GM06990 (cell line): ENCODE measurements around the gene CASTOR1.

Source experiments
- DNase-seq: peaks from one replicate; pipeline ENCODE4 v3.0.0-alpha.2; 2011; ENCODE audit not compliant: insufficient read length; ENCODE audit errors: extremely low read depth
- H3K27me3 ChIP-seq: replicated peaks from 2 replicates; pipeline ENCODE4 v1.6.0; 2011; ENCODE audit warnings: low read length; ENCODE audit not compliant: control insufficient read depth, insufficient read depth
- H3K36me3 ChIP-seq: 2 replicates; pipeline ENCODE4 v1.5.1; 2011; ENCODE audit warnings: low read length; ENCODE audit not compliant: control insufficient read depth, insufficient read depth
- H3K4me3 ChIP-seq: replicated peaks from 2 replicates; pipeline ENCODE4 v1.5.1; 2011; ENCODE audit warnings: low read depth, mild to moderate bottlenecking, control low read depth, low read length
- CTCF ChIP-seq: IDR thresholded peaks from 2 replicates; pipeline ENCODE4 v1.5.1; 2011; ENCODE audit warnings: low read length, control low read depth, mild to moderate bottlenecking, inconsistent platforms; ENCODE audit not compliant: insufficient read depth, poor library complexity, severe bottlenecking

CASTOR1 gene

GRCh38 chr22:30317778-30318177, 28.5 kb upstream of the CASTOR1 start:
- peaks cover 10% of the 10 kb centered on the region for H3K36me3 ChIP-seq

GRCh38 chr22:30315962-30316576, 26.8 kb upstream of the CASTOR1 start:
- Histone ChIP-seq H3K27me3 (no peaks in the 10 kb centered on the region), H3K36me3 (peaks cover 10% of the 10 kb centered on the region), H3K4me3 (no peak overlapping the region)
- no peak for DNase-seq
- no peak for TF ChIP-seq CTCF

More at GRCh38 chr22:30317778-30318177, 28.5 kb upstream of the CASTOR1 start:
- H3K27me3 ChIP-seq = no peaks in the 10 kb centered on the region
- no peak for DNase-seq
- TF ChIP-seq CTCF = no peak
- H3K4me3 ChIP-seq = no peak overlapping the region

- peaks cover 4% of the 10 kb centered on the region for H3K36me3 ChIP-seq
- DNase-seq = peak; percentile 71
- H3K27me3 ChIP-seq = no peaks in the 10 kb centered on the region
- no peak for TF ChIP-seq CTCF
- H3K4me3 ChIP-seq = no peak overlapping the region
These were observed 25.6 kb upstream of the CASTOR1 start for GRCh38 chr22:30314915-30315314.

- TF ChIP-seq CTCF = no peak
- Histone ChIP-seq H3K27me3 (no peaks in the 10 kb centered on the region), H3K36me3 (peaks cover 1% of the 10 kb centered on the region), H3K4me3 (no peak overlapping the region)
- no peak for DNase-seq
These were observed 24.4 kb upstream of the CASTOR1 start for GRCh38 chr22:30313527-30314363.

- no peak for TF ChIP-seq CTCF
- no peaks in the 10 kb centered on the region for H3K36me3 ChIP-seq
- H3K27me3 ChIP-seq = no peaks in the 10 kb centered on the region
- no peak overlapping the region for H3K4me3 ChIP-seq
- no peak for DNase-seq
These were observed 22.7 kb upstream of the CASTOR1 start for GRCh38 chr22:30312053-30312452.
